SK-N-SH treated with all-trans-retinoic acid at 6 μM for 48 hours (cell line): ENCODE measurements around the gene FLT1.

Experiments
- ARNTL ChIP-seq: fragments of 450-650 bp; formaldehyde crosslinking; IDR thresholded peaks from 2 replicates; pipeline ENCODE4 v1.5.0; 2020; ENCODE audit warnings: low read depth, mild to moderate bottlenecking, moderate library complexity, borderline replicate concordance
- GLIS3 ChIP-seq: fragments of 250-450 bp; sonication (Bioruptor Pico); IDR thresholded peaks from 2 replicates; pipeline ENCODE4 v1.5.0; 2020; ENCODE audit warnings: mild to moderate bottlenecking, moderate library complexity
- OSR1 ChIP-seq: fragments of 250-450 bp; sonication (Bioruptor Pico); IDR thresholded peaks from 2 replicates; pipeline ENCODE4 v1.8.0; 2022; ENCODE audit warnings: moderate library complexity, mild to moderate bottlenecking, inconsistent platforms
- ZC3H10 ChIP-seq: fragments of 250-450 bp; sonication (Bioruptor Pico); IDR thresholded peaks from 2 replicates; pipeline ENCODE4 v1.5.1; 2021; ENCODE audit warnings: mild to moderate bottlenecking, moderate library complexity
- ZFP3 ChIP-seq: fragments of 250-450 bp; sonication (Bioruptor Pico); IDR thresholded peaks from 2 replicates; pipeline ENCODE4 v1.5.0; 2020; ENCODE audit warnings: mild to moderate bottlenecking, moderate library complexity
- ZNF70 ChIP-seq: fragments of 450-650 bp; formaldehyde crosslinking; IDR thresholded peaks from 2 replicates; pipeline ENCODE4 v1.5.0; 2020; ENCODE audit warnings: mild to moderate bottlenecking, moderate library complexity
- TF ChIP-seq, protein P1 (sequence below): fragments of 250-450 bp; sonication (Bioruptor Pico); IDR thresholded peaks from 2 replicates; pipeline ENCODE4 v1.5.1; 2021; ENCODE audit warnings: mild to moderate bottlenecking, moderate library complexity

- TF ChIP-seq ARNTL (CRISPR knock-in tag) (no peak), ZFP3 (no peak), ZNF70 (CRISPR knock-in tag) (no peak), GLIS3 (CRISPR knock-in tag) (no peak), OSR1 (no peak), ZC3H10 (CRISPR knock-in tag) (no peak)
- TF ChIP-seq, protein P1, sequence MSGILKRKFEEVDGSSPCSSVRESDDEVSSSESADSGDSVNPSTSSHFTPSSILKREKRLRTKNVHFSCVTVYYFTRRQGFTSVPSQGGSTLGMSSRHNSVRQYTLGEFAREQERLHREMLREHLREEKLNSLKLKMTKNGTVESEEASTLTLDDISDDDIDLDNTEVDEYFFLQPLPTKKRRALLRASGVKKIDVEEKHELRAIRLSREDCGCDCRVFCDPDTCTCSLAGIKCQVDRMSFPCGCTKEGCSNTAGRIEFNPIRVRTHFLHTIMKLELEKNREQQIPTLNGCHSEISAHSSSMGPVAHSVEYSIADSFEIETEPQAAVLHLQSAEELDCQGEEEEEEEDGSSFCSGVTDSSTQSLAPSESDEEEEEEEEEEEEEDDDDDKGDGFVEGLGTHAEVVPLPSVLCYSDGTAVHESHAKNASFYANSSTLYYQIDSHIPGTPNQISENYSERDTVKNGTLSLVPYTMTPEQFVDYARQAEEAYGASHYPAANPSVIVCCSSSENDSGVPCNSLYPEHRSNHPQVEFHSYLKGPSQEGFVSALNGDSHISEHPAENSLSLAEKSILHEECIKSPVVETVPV (CRISPR knock-in tag): no peak
Measured at GRCh38 chr13:28494504-28494777, 487 bp downstream of the FLT1 start.
